H9 (cell line): ENCODE data around the gene DMWD. TPM values are rescaled to one million over a fixed set of nuclear protein-coding genes. Genes with fewer than 3 reads are reported as not detected.

Experiments used
- DNase-seq: peaks from one replicate; pipeline ENCODE4 v3.0.0-alpha.2; 2017
- H2AFZ ChIP-seq: one replicate; pipeline ENCODE4 v1.6.1; 2013; ENCODE audit warnings: mild to moderate bottlenecking, low read length, control low read depth, moderate library complexity
- H2AK5ac ChIP-seq: 2 replicates; pipeline ENCODE4 v1.6.1; 2013; ENCODE audit warnings: low read length, control low read depth, mixed read lengths; ENCODE audit not compliant: insufficient read length
- H2BK120ac ChIP-seq: one replicate; pipeline ENCODE4 v1.6.1; 2013; ENCODE audit warnings: low read depth, mild to moderate bottlenecking, low read length, control low read depth, inconsistent platforms; ENCODE audit not compliant: poor library complexity, severe bottlenecking
- H2BK12ac ChIP-seq: 2 replicates; pipeline ENCODE4 v1.6.1; 2013; ENCODE audit warnings: low read length, control low read depth, mixed read lengths, low read depth; ENCODE audit not compliant: insufficient read length
- H2BK15ac ChIP-seq: 2 replicates; pipeline ENCODE4 v1.6.1; 2013; ENCODE audit warnings: low read depth, low read length, control low read depth
- H2BK20ac ChIP-seq: one replicate; pipeline ENCODE4 v1.6.1; 2013; ENCODE audit warnings: low read depth, mild to moderate bottlenecking, low read length, control low read depth, inconsistent platforms; ENCODE audit not compliant: poor library complexity, severe bottlenecking
- H2BK5ac ChIP-seq: 2 replicates; pipeline ENCODE4 v1.6.1; 2013; ENCODE audit warnings: low read length, control low read depth, mixed read lengths; ENCODE audit not compliant: insufficient read length
- H3K14ac ChIP-seq: 2 replicates; pipeline ENCODE4 v1.6.1; 2013; ENCODE audit warnings: low read length, control low read depth; ENCODE audit not compliant: insufficient read depth
- H3K18ac ChIP-seq: 2 replicates; pipeline ENCODE4 v1.6.1; 2013; ENCODE audit warnings: low read depth, mild to moderate bottlenecking, mixed read lengths, low read length, control low read depth; ENCODE audit not compliant: insufficient read length
- H3K23ac ChIP-seq: 2 replicates; pipeline ENCODE4 v1.6.1; 2013; ENCODE audit warnings: low read length, control low read depth, mixed read lengths, low read depth; ENCODE audit not compliant: insufficient read length
- H3K23me2 ChIP-seq: 2 replicates; pipeline ENCODE4 v1.6.1; 2013; ENCODE audit warnings: low read depth, mild to moderate bottlenecking, mixed read lengths, low read length, control low read depth; ENCODE audit not compliant: insufficient read length, poor library complexity, severe bottlenecking
- H3K27ac ChIP-seq: 2 replicates; pipeline ENCODE4 v1.5.1; 2013; ENCODE audit warnings: low read length, control low read depth, mixed read lengths, low read depth; ENCODE audit not compliant: insufficient read length
- H3K27me3 ChIP-seq: 2 replicates; pipeline ENCODE4 v1.6.1; 2013; ENCODE audit warnings: low read length, control low read depth, inconsistent platforms; ENCODE audit not compliant: insufficient read depth
- H3K4ac ChIP-seq: 2 replicates; pipeline ENCODE4 v1.6.1; 2013; ENCODE audit warnings: low read depth, mild to moderate bottlenecking, control low read depth, inconsistent platforms, low read length, moderate library complexity
- H3K4me1 ChIP-seq: 2 replicates; pipeline ENCODE4 v1.6.1; 2013; ENCODE audit warnings: low read length, control low read depth, inconsistent platforms; ENCODE audit not compliant: insufficient read depth
- H3K4me2 ChIP-seq: 2 replicates; pipeline ENCODE4 v1.6.1; 2013; ENCODE audit warnings: low read length, control low read depth, mixed read lengths; ENCODE audit not compliant: insufficient read length, insufficient read depth
- H3K56ac ChIP-seq: 2 replicates; pipeline ENCODE4 v1.6.1; 2013; ENCODE audit warnings: low read depth, mild to moderate bottlenecking, mixed read lengths, low read length, control low read depth; ENCODE audit not compliant: insufficient read length
- H3K79me1 ChIP-seq: 2 replicates; pipeline ENCODE4 v1.6.1; 2013; ENCODE audit warnings: low read depth, mild to moderate bottlenecking, moderate library complexity, low read length, control low read depth, inconsistent platforms; ENCODE audit not compliant: insufficient read depth, poor library complexity, severe bottlenecking
- H3K79me2 ChIP-seq: 2 replicates; pipeline ENCODE4 v1.6.1; 2013; ENCODE audit warnings: low read length, control low read depth, inconsistent platforms; ENCODE audit not compliant: insufficient read depth
- H3K9ac ChIP-seq: 2 replicates; pipeline ENCODE4 v1.6.1; 2013; ENCODE audit warnings: low read length, control low read depth, mixed read lengths; ENCODE audit not compliant: insufficient read length; ENCODE audit errors: extremely low read depth
- H3K9me3 ChIP-seq: one replicate; pipeline ENCODE4 v1.6.1; 2013; ENCODE audit warnings: low read depth, low read length, inconsistent platforms; ENCODE audit not compliant: control insufficient read depth
- H3T11ph ChIP-seq: one replicate; pipeline ENCODE4 v1.6.1; 2013; ENCODE audit warnings: mild to moderate bottlenecking, low read length, control low read depth, inconsistent platforms
- H4K20me1 ChIP-seq: one replicate; pipeline ENCODE4 v1.6.1; 2013; ENCODE audit not compliant: control insufficient read depth, insufficient read length, insufficient read depth
- H4K5ac ChIP-seq: 2 replicates; pipeline ENCODE4 v1.6.1; 2013; ENCODE audit warnings: low read depth, mild to moderate bottlenecking, mixed read lengths, low read length, control low read depth; ENCODE audit not compliant: insufficient read length
- H4K8ac ChIP-seq: replicated peaks from 2 replicates; pipeline ENCODE4 v1.6.1; 2013; ENCODE audit warnings: low read length, control low read depth, mixed read lengths, low read depth; ENCODE audit not compliant: insufficient read length
- H4K91ac ChIP-seq: 2 replicates; pipeline ENCODE4 v1.6.1; 2013; ENCODE audit warnings: low read depth, mild to moderate bottlenecking, moderate library complexity, mixed read lengths, low read length, control low read depth; ENCODE audit not compliant: insufficient read length
- H3K27ac Mint-ChIP-seq, 3 experiments: 2 replicates in 2 of 3; 3 replicates in 1 of 3; pipeline ENCODE4 v1.8.0; 2020 to 2021; ENCODE audit warnings: mixed read lengths in 3 of 3, mild to moderate bottlenecking in 1 of 3, moderate library complexity in 1 of 3
- H3K27me3 Mint-ChIP-seq: 2 replicates; pipeline ENCODE4 v1.8.0; 2021; ENCODE audit warnings: low read depth, mild to moderate bottlenecking, moderate library complexity, mixed read lengths
- H3K36me3 Mint-ChIP-seq, 3 experiments: 2 replicates in 2 of 3; 3 replicates in 1 of 3; pipeline ENCODE4 v1.8.0; 2020 to 2021; ENCODE audit warnings: low read depth in 3 of 3, mixed read lengths in 3 of 3; ENCODE audit not compliant: insufficient read depth in 1 of 3
- H3K4me1 Mint-ChIP-seq, 2 experiments: 2 replicates each; pipeline ENCODE4 v1.8.0; 2020; ENCODE audit warnings: mixed read lengths in 2 of 2
- H3K4me3 Mint-ChIP-seq, 2 experiments: 2 replicates in 1 of 2; 3 replicates in 1 of 2; pipeline ENCODE4 v1.8.0; 2020 to 2021; ENCODE audit warnings: mild to moderate bottlenecking in 2 of 2, mixed read lengths in 2 of 2, moderate library complexity in 1 of 2
- H3K9me3 Mint-ChIP-seq, 2 experiments: 2 replicates in 1 of 2; 3 replicates in 1 of 2; pipeline ENCODE4 v1.8.0; 2020; ENCODE audit warnings: mild to moderate bottlenecking in 2 of 2, mixed read lengths in 2 of 2, moderate library complexity in 1 of 2
- CTCF ChIP-seq: fragments of 200-600 bp; sonication (generic); conservative IDR thresholded peaks from 3 replicates; pipeline ENCODE4 v1.8.0; 2021; ENCODE audit warnings: antibody characterized with exemption, mild to moderate bottlenecking
- WGBS: extraction: QIAGEN DNeasy Blood & Tissue Kit; methylation state at CpG from one replicate; pipeline ENCODE4 v1.1.7; 2013; ENCODE audit warnings: missing lambda C conversion rate, low lambda C conversion rate, mixed read lengths; ENCODE audit not compliant: insufficient read length; ENCODE audit errors: extremely low coverage; 5-methylcytosine and 5-hydroxymethylcytosine counted together
- total RNA-seq: library from RNA; stranded (reverse); gene quantifications from 2 replicates; pipeline ENCODE4 v1.2.1, GENCODE V29; 2021

Gene DMWD
- total RNA-seq, 1 experiment from 2014 or later = 75.1 TPM

- Histone ChIP-seq H3K79me1 (no peaks in the 10 kb centered on the region), H2BK12ac (no peak overlapping the region), H3K4me2 (peak overlapping the region; percentile 58), H2AK5ac (no peak overlapping the region), H2AFZ (no peak overlapping the region), H3K18ac (no peak overlapping the region), H3K9ac (no peak overlapping the region), H3K23me2 (peaks cover 18% of the 10 kb centered on the region), H3K9me3 (no peaks in the 10 kb centered on the region), H2BK5ac (no peak overlapping the region), H3K27me3 (no peaks in the 10 kb centered on the region), H2BK15ac (no peak overlapping the region), H4K5ac (no peak overlapping the region), H2BK120ac (no peak overlapping the region), H3K56ac (no peak overlapping the region), H3K79me2 (no peaks in the 10 kb centered on the region), H3T11ph (no peak overlapping the region), H3K14ac (no peak overlapping the region), H3K23ac (no peak overlapping the region), H2BK20ac (no peak overlapping the region), H4K20me1 (no peaks in the 10 kb centered on the region), H3K27ac (no peak overlapping the region), H4K91ac (no peak overlapping the region), H3K4ac (no peak overlapping the region), H4K8ac (no peak overlapping the region), H3K4me1 (no peaks in the 10 kb centered on the region)
- Mint-ChIP-seq H3K4me1 (peaks cover 7 to 17% of the 10 kb centered on the region in 2 experiments), H3K27me3 (peaks cover 3% of the 10 kb centered on the region), H3K4me3 (peak overlapping the region; percentile 82 to 93), H3K9me3 (no peaks in the 10 kb centered on the region; a peak in 1 of 5 replicates), H3K36me3 (peaks cover 5 to 26% (median 16%) of the 10 kb centered on the region in 3 experiments), H3K27ac (peak overlapping the region; percentile 83 to 92 (median 85); a peak in 6 of 7 replicates)
- no peak for DNase-seq
- no CpG with 5 or more reads among the region's 46 CpGs for WGBS
- no peak for TF ChIP-seq CTCF
Measured at GRCh38 chr19:45771311-45771933, 21.2 kb downstream of the DMWD start.
